ENCODE results near the gene PRKCD.

The PRKCD gene

GRCh38 chr3:53144446-53144845 is 16.6 kb upstream of the PRKCD start:
- Histone ChIP-seq H3K9me3 (no peaks in the 10 kb centered on the region), H3K4me1 (no peaks in the 10 kb centered on the region), H3K27me3 (no peaks in the 10 kb centered on the region), H3K36me3 (no peaks in the 10 kb centered on the region), H3K4me3 (ENCODE audit: low read depth, low read length) (no peak overlapping the region)
- no peak for DNase-seq
- no peak for TF ChIP-seq CTCF (IDR thresholded peaks at IDR 0.05; ENCODE audit: low read depth, low read length)

- H3K27me3 ChIP-seq = no peaks in the 10 kb centered on the region
- no peak for DNase-seq
These were observed 15.9 kb upstream of the PRKCD start for GRCh38 chr3:53144862-53145712.

GRCh38 chr3:53145713-53146080 is 15.3 kb upstream of the PRKCD start:
- TF ChIP-seq CTCF (IDR thresholded peaks at IDR 0.05; ENCODE audit: low read depth, low read length) = no peak
- Histone ChIP-seq H3K4me3 (ENCODE audit: low read depth, low read length) (no peak overlapping the region), H3K9me3 (no peaks in the 10 kb centered on the region), H3K36me3 (no peaks in the 10 kb centered on the region), H3K4me1 (no peaks in the 10 kb centered on the region), H3K27me3 (no peaks in the 10 kb centered on the region)
- no peak for DNase-seq

More at GRCh38 chr3:53144862-53145712, 15.9 kb upstream of the PRKCD start:
- Histone ChIP-seq H3K4me1 (no peaks in the 10 kb centered on the region), H3K9me3 (no peaks in the 10 kb centered on the region), H3K36me3 (no peaks in the 10 kb centered on the region), H3K4me3 (ENCODE audit: low read depth, low read length) (no peak overlapping the region)
- no peak for TF ChIP-seq CTCF (IDR thresholded peaks at IDR 0.05; ENCODE audit: low read depth, low read length)

- Histone ChIP-seq H3K27me3 (no peaks in the 10 kb centered on the region), H3K36me3 (no peaks in the 10 kb centered on the region), H3K4me1 (no peaks in the 10 kb centered on the region), H3K9me3 (no peaks in the 10 kb centered on the region), H3K4me3 (ENCODE audit: low read depth, low read length) (no peak overlapping the region)
- TF ChIP-seq CTCF (IDR thresholded peaks at IDR 0.05; ENCODE audit: low read depth, low read length) = no peak
- no peak for DNase-seq
These were observed 14.6 kb upstream of the PRKCD start for GRCh38 chr3:53146319-53146891.

GRCh38 chr3:53147151-53147902 is 13.7 kb upstream of the PRKCD start:
- no peaks in the 10 kb centered on the region for H3K4me1 ChIP-seq
- no peak for DNase-seq
- H3K36me3 ChIP-seq = no peaks in the 10 kb centered on the region
- no peak for TF ChIP-seq CTCF (IDR thresholded peaks at IDR 0.05; ENCODE audit: low read depth, low read length)
- H3K27me3 ChIP-seq = no peaks in the 10 kb centered on the region
- no peak overlapping the region for H3K4me3 ChIP-seq (ENCODE audit: low read depth, low read length)
- no peaks in the 10 kb centered on the region for H3K9me3 ChIP-seq

Measured in BE2C (cell line).